Measurements from ENCODE around the gene FICD. TPM values are rescaled to one million over a fixed set of nuclear protein-coding genes. Genes with fewer than 3 reads are reported as not detected.

The FICD gene
- 3.7 TPM for total RNA-seq
- polyA plus RNA-seq = 2.1 TPM
- long read RNA-seq, donor 1 = 0 reads
- long read RNA-seq, donor 2 = 0 reads
- long read RNA-seq, donor 3, partial matches to known transcripts = 0 of 2 reads
- long read RNA-seq, donor 3, other reads (novel, unspliced or antisense) = 0 of 2 reads
- long read RNA-seq, donor 4 = 0 reads
- long read RNA-seq, donor 5, partial matches to known transcripts = 23 of 27 reads
- long read RNA-seq, donor 5, other reads (novel, unspliced or antisense) = 0 of 27 reads
- long read RNA-seq, donor 6 = 0 reads
- long read RNA-seq, donor 7, partial matches to known transcripts = 0 of 1 reads
- long read RNA-seq, donor 7, other reads (novel, unspliced or antisense) = 0 of 1 reads
- long read RNA-seq, donor 8 = 0 reads
- long read RNA-seq, donor 9, partial matches to known transcripts = 10 of 10 reads
- long read RNA-seq, donor 9, other reads (novel, unspliced or antisense) = 0 of 10 reads
- long read RNA-seq, donor 10 = 0 reads

DNA sequence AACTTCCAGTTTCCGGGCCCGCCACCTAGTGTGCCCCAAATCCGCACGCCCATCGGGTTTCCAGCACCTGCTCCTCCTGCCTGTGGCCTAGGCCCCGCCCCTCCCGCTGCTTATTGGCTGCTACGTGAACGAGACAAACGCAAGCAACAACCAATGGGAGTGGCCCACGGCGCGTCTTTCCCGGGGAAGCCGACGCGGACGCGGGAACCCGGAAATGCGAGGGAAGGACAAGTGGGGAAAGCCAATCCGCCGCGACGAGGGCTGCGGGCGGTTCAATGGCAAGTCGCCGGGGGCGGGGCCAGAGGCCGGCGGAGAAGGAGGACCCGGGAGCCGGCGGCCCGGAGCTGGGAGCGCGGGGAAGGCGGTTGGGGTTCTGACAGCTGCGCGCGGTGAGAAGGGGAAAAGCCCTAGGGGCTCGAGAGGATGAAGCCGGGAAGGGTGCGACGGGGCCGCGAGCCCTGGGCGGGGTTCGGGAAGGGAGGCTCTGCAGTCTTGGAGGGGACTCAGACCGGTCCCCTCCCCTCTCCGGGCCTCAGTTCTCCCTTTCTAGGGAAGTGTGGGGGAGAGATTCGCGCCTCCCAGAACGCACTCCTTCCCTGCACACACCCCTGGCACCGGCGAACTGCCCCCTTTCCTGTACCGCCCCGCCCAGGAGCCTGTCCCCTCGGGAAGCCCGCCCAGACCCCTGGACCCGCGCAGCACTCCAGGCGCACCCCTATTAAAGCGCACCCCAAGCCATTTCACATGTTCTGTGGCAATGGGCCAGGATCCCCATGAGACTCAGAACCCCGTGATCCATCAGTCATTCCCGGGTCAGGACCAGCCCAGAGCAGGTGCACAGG is at the start of gene FICD:
FICD (plus strand) TSS at position 305 of the 842 bp plus-strand sequence. CDS start 1,696 bp downstream, outside the sequence.
- Histone ChIP-seq H3K9me3 (ENCODE audit: control insufficient read depth in 2 of 2, insufficient read depth in 1 of 2, low read length in 1 of 2) (no peaks in the 10 kb centered on the region), H3K36me3 (ENCODE audit: control insufficient read depth in 2 of 2, insufficient read depth in 2 of 2, low read length in 1 of 2) (peaks cover 27 to 31% of the 10 kb centered on the region in 2 donors), H3K4me3 (ENCODE audit: low read length in 2 of 2) (peak within 1 kb of the TSS; percentile 62 to 81), H3K4me1 (ENCODE audit: control insufficient read depth in 2 of 2, insufficient read depth in 2 of 2, low read length in 2 of 2) (peaks cover 5 to 10% of the 10 kb centered on the region in 2 donors), H3K27me3 (ENCODE audit: control insufficient read depth in 2 of 2, insufficient read depth in 1 of 2, low read length in 1 of 2) (no peaks in the 10 kb centered on the region), H3K27ac (ENCODE audit: low read depth in 1 of 2, low read length in 1 of 2) (peak within 1 kb of the TSS; percentile 46 to 52)
- DNase-seq (ENCODE audit: low read depth in 6 of 9, low spot score in 9 of 9) = peak; percentile 96 to 99 (median 99)
- WGBS = under 1% methylated on average over 67 of the region's 67 CpGs

DNA sequence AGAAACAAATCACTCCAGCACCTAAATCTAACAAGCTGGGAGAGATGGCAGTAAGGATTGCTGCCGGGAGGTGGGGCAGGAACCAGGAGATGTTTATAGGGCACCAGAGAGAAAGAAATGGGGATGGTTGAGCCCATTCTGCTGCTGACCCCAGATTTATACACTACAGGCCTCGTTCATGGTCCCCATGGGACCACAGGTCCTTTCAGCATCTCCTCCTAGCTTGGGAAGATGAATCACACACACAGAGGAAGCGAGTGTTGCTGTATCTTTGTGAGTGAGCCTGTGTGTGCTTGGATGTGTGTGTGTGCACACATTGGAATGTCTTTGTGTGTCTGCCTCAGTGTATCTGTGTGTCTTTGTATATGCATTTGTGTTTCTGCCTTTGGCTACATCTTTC is 49.7 kb upstream of the FICD start:
- Histone ChIP-seq H3K9me3 (ENCODE audit: control insufficient read depth in 2 of 2, insufficient read depth in 1 of 2, low read length in 1 of 2) (no peaks in the 10 kb centered on the region), H3K4me1 (ENCODE audit: control insufficient read depth in 2 of 2, insufficient read depth in 2 of 2, low read length in 2 of 2) (no peaks in the 10 kb centered on the region), H3K27me3 (ENCODE audit: control insufficient read depth in 2 of 2, insufficient read depth in 1 of 2, low read length in 1 of 2) (no peaks in the 10 kb centered on the region), H3K4me3 (ENCODE audit: low read length in 2 of 2) (no peak overlapping the region), H3K27ac (ENCODE audit: low read depth in 1 of 2, low read length in 1 of 2) (no peak overlapping the region), H3K36me3 (ENCODE audit: control insufficient read depth in 2 of 2, insufficient read depth in 2 of 2, low read length in 1 of 2) (no peaks in the 10 kb centered on the region)
- DNase-seq (ENCODE audit: low read depth in 6 of 9, low spot score in 9 of 9) = no peak
- 79% methylated on average over 3 of the region's 3 CpGs for WGBS

DNA sequence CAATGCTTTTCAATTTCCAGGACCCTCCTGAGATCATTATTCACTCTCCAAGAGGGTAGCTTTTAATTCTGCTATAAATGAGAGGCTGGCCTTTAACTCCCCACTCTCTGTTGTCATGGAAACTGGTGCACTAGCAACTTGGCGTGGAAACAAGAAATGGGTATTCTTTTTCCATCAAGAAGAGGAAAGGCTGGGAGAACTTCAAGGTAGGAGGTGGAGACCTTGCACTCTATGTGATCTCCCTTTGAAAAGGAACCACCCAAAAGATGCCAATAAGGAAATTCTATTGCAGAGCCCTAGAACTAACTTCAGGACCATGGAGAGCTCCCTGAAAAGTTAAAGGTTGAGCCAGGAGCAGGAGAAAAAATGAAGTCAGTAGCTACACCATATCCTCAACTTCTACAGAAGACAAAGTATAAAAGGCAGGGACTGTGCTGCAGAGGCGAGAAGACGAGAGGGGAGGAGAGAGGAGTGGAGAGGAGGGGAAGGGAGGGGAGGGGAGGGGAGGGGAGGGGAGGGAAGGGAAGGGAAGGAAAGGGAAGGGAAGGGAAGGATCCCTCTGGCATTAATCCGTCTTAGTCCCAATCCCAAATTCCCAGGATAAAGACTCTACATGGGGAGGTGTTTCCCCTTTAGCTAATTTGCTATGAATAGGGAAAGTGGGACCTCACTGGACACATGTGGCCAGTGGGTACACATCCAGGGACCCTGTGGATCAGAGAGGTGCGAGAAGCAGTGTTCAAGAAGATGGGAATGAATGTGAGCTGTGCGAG is 46.7 kb upstream of the FICD start:
- no peaks in the 10 kb centered on the region for H3K9me3 ChIP-seq (ENCODE audit: control insufficient read depth in 2 of 2, insufficient read depth in 1 of 2, low read length in 1 of 2)
- DNase-seq (ENCODE audit: low read depth in 6 of 9, low spot score in 9 of 9) = peak in 8 of 9 donors; percentile 2 to 60 (median 30)
- H3K27ac ChIP-seq (ENCODE audit: low read depth in 1 of 2, low read length in 1 of 2) = no peak overlapping the region
- H3K36me3 ChIP-seq (ENCODE audit: control insufficient read depth in 2 of 2, insufficient read depth in 2 of 2, low read length in 1 of 2) = no peaks in the 10 kb centered on the region
- no peaks in the 10 kb centered on the region for H3K4me1 ChIP-seq (ENCODE audit: control insufficient read depth in 2 of 2, insufficient read depth in 2 of 2, low read length in 2 of 2)
- no peak overlapping the region for H3K4me3 ChIP-seq (ENCODE audit: low read length in 2 of 2)
- 61% methylated on average over 5 of the region's 6 CpGs for WGBS
- H3K27me3 ChIP-seq (ENCODE audit: control insufficient read depth in 2 of 2, insufficient read depth in 1 of 2, low read length in 1 of 2) = no peaks in the 10 kb centered on the region

DNA sequence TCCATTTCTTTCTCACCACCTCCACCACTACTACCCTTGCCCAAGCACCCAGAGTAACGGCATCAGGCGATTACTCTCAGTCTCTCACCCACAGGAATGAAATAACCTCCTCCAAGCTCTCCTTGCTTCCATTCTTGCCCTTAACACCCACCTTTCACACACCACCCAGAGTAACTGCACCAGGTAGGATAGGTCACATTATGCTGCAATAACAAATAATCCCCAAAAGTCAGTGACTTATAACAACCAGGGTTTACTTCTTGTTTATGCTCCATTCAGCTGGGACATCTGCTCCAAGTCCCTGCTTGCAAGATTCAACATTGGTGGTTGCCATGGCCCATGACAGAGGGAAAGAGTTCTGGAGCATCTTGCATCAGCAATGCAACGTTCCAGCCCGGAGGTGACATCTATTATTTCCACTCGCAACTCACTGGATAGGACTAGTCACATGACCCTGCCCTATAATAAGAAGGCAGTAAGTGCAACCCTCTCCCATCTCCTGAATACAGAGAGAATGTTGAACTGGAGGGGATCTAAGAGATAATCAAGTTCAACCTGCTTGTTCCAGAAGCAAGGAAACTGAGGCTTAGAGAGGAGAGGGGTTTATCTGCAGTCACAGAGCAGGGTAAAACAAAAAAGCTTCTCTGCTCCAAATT is 41.5 kb upstream of the FICD start:
- WGBS = 83% methylated on average over 5 of the region's 5 CpGs
- H3K4me3 ChIP-seq (ENCODE audit: low read length in 2 of 2) = no peak overlapping the region
- H3K36me3 ChIP-seq (ENCODE audit: control insufficient read depth in 2 of 2, insufficient read depth in 2 of 2, low read length in 1 of 2) = no peaks in the 10 kb centered on the region
- H3K27ac ChIP-seq (ENCODE audit: low read depth in 1 of 2, low read length in 1 of 2) = no peak overlapping the region
- no peak for DNase-seq (ENCODE audit: low read depth in 6 of 9, low spot score in 9 of 9)
- H3K4me1 ChIP-seq (ENCODE audit: control insufficient read depth in 2 of 2, insufficient read depth in 2 of 2, low read length in 2 of 2) = no peaks in the 10 kb centered on the region
- H3K27me3 ChIP-seq (ENCODE audit: control insufficient read depth in 2 of 2, insufficient read depth in 1 of 2, low read length in 1 of 2) = no peaks in the 10 kb centered on the region
- H3K9me3 ChIP-seq (ENCODE audit: control insufficient read depth in 2 of 2, insufficient read depth in 1 of 2, low read length in 1 of 2) = no peaks in the 10 kb centered on the region

DNA sequence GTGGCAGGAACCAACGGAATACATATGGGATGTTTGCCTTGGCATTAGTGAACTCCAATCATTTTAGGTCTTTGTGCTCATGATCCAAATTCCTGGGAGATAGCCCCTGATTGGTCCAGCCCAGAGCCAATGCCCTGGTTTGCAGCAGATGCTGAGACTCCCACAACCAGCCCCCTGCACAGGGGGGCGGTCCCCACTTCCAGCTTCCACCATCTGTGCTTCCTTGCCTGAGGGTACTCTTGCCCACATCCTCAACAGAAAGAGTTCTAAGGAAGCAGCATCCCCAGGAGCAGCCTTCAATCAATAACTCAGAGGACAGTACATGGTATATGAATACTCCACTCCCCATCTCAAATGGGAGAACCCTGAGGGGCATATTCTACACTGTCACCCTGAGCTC is 39.7 kb upstream of the FICD start:
- no peak overlapping the region for H3K27ac ChIP-seq (ENCODE audit: low read depth in 1 of 2, low read length in 1 of 2)
- no peaks in the 10 kb centered on the region for H3K9me3 ChIP-seq (ENCODE audit: control insufficient read depth in 2 of 2, insufficient read depth in 1 of 2, low read length in 1 of 2)
- H3K36me3 ChIP-seq (ENCODE audit: control insufficient read depth in 2 of 2, insufficient read depth in 2 of 2, low read length in 1 of 2) = no peaks in the 10 kb centered on the region
- no peaks in the 10 kb centered on the region for H3K4me1 ChIP-seq (ENCODE audit: control insufficient read depth in 2 of 2, insufficient read depth in 2 of 2, low read length in 2 of 2)
- WGBS = 74% methylated on average over 2 of the region's 2 CpGs
- no peak overlapping the region for H3K4me3 ChIP-seq (ENCODE audit: low read length in 2 of 2)
- DNase-seq (ENCODE audit: low read depth in 6 of 9, low spot score in 9 of 9) = no peak
- H3K27me3 ChIP-seq (ENCODE audit: control insufficient read depth in 2 of 2, insufficient read depth in 1 of 2, low read length in 1 of 2) = no peaks in the 10 kb centered on the region

DNA sequence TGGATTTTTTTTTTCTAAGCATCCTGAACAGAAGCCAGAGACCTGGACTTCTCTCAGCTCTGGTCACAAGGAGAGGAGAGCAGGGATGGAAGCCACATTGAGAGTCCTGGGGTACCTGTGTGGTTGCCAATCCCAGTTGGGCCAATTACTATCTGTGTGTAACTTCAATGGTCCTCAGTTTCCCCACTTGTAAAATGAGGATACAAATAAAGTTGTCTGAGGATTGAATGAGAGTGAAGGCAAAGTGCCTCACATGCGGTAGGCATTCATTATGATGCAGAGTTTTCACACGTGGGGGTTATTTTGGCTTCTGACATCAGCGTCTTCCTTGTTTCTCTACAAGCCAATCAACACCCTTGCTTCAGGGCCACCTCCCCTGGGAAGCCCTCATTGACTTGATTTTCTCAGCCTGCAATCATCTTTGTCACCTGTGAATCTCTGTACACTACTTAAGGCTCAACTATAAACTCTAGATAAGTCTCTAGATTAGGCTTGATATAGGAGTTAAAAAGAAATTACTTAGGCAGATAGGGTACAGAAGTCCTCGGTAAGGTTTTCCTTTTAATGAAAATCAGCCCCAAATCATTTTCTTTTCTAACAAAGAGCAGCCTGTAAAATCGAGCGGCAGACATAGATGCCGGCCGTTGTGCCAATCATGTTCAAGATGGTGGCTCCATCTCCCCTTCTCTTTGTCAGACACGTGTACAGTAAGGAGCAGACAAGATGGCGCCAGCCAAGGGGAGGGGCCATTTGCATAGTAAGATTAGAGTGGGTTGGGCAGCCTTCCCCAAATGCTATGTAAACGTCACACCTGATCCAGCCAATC is 37.8 kb upstream of the FICD start:
- Histone ChIP-seq H3K4me3 (ENCODE audit: low read length in 2 of 2) (no peak overlapping the region), H3K4me1 (ENCODE audit: control insufficient read depth in 2 of 2, insufficient read depth in 2 of 2, low read length in 2 of 2) (no peaks in the 10 kb centered on the region), H3K27ac (ENCODE audit: low read depth in 1 of 2, low read length in 1 of 2) (no peak overlapping the region), H3K9me3 (ENCODE audit: control insufficient read depth in 2 of 2, insufficient read depth in 1 of 2, low read length in 1 of 2) (no peaks in the 10 kb centered on the region), H3K27me3 (ENCODE audit: control insufficient read depth in 2 of 2, insufficient read depth in 1 of 2, low read length in 1 of 2) (no peaks in the 10 kb centered on the region), H3K36me3 (ENCODE audit: control insufficient read depth in 2 of 2, insufficient read depth in 2 of 2, low read length in 1 of 2) (no peaks in the 10 kb centered on the region)
- 88% methylated on average over 11 of the region's 11 CpGs for WGBS
- DNase-seq (ENCODE audit: low read depth in 6 of 9, low spot score in 9 of 9) = no peak

DNA sequence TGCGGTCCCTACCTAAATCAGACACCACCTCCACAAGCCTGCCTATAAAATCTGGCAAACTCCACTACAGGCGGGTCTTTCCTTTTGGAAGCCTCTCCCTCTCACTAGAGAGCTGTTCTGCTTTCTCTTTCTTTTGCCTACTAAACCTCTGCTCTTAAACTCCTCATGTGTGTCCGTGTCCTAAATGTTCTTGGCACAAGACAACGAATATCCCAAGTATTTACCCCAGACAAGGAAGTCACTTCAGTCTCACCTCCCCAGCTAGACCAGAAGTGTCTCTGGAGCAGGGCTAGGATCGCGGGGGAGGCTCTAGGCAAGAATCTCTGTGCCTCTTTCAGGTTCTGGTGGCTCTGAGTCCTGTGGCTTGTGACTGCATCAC is 37.2 kb upstream of the FICD start:
- Histone ChIP-seq H3K4me3 (ENCODE audit: low read length in 2 of 2) (no peak overlapping the region), H3K27ac (ENCODE audit: low read depth in 1 of 2, low read length in 1 of 2) (no peak overlapping the region), H3K4me1 (ENCODE audit: control insufficient read depth in 2 of 2, insufficient read depth in 2 of 2, low read length in 2 of 2) (no peaks in the 10 kb centered on the region), H3K9me3 (ENCODE audit: control insufficient read depth in 2 of 2, insufficient read depth in 1 of 2, low read length in 1 of 2) (no peaks in the 10 kb centered on the region), H3K27me3 (ENCODE audit: control insufficient read depth in 2 of 2, insufficient read depth in 1 of 2, low read length in 1 of 2) (no peaks in the 10 kb centered on the region), H3K36me3 (ENCODE audit: control insufficient read depth in 2 of 2, insufficient read depth in 2 of 2, low read length in 1 of 2) (no peaks in the 10 kb centered on the region)
- no peak for DNase-seq (ENCODE audit: low read depth in 6 of 9, low spot score in 9 of 9)
- WGBS = 93% methylated on average over 6 of the region's 6 CpGs

DNA sequence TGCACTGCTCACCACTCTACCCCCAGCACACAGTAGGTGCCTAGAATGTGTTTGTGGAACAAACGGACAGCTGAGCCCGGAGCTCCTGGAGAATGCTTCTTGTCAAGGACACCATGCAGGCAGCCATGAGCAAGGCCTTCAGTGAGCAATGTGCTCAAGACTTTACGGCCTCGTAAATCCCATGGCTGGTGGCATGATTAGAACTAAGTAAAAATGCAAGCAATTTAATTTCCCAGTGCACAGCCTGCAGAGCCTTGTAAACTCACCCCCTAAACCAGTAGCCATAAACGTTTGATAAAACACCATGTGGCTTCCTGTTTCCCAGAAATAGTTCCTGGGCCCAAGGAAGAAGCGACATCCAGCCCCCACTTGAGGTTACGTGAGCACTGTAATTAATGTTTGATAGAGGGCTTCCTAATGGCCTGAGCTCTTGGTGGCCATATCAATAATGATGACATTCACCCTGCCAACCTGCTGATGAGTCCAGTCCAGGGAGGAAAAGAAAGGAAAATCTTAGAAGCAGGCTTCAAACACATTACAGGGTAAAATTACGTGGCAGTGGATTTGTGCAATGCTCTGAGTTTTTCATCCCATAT is 36.4 kb upstream of the FICD start:
- H3K36me3 ChIP-seq (ENCODE audit: control insufficient read depth in 2 of 2, insufficient read depth in 2 of 2, low read length in 1 of 2) = no peaks in the 10 kb centered on the region
- H3K27ac ChIP-seq (ENCODE audit: low read depth in 1 of 2, low read length in 1 of 2) = no peak overlapping the region
- WGBS = 67% methylated on average over 8 of the region's 8 CpGs
- no peak overlapping the region for H3K4me3 ChIP-seq (ENCODE audit: low read length in 2 of 2)
- H3K9me3 ChIP-seq (ENCODE audit: control insufficient read depth in 2 of 2, insufficient read depth in 1 of 2, low read length in 1 of 2) = no peaks in the 10 kb centered on the region
- H3K27me3 ChIP-seq (ENCODE audit: control insufficient read depth in 2 of 2, insufficient read depth in 1 of 2, low read length in 1 of 2) = no peaks in the 10 kb centered on the region
- DNase-seq (ENCODE audit: low read depth in 6 of 9, low spot score in 9 of 9) = no peak
- no peaks in the 10 kb centered on the region for H3K4me1 ChIP-seq (ENCODE audit: control insufficient read depth in 2 of 2, insufficient read depth in 2 of 2, low read length in 2 of 2)
